GM18909 (cell line): ENCODE data around the gene HIBADH.

Experiments
- ATAC-seq: cut with Tn5 transposase; IDR thresholded peaks from one replicate; pipeline ENCODE4 v1.9.1; 2021; ENCODE audit warnings: mild to moderate bottlenecking; ENCODE audit not compliant: unreplicated experiment, poor library complexity

The HIBADH gene

DNA sequence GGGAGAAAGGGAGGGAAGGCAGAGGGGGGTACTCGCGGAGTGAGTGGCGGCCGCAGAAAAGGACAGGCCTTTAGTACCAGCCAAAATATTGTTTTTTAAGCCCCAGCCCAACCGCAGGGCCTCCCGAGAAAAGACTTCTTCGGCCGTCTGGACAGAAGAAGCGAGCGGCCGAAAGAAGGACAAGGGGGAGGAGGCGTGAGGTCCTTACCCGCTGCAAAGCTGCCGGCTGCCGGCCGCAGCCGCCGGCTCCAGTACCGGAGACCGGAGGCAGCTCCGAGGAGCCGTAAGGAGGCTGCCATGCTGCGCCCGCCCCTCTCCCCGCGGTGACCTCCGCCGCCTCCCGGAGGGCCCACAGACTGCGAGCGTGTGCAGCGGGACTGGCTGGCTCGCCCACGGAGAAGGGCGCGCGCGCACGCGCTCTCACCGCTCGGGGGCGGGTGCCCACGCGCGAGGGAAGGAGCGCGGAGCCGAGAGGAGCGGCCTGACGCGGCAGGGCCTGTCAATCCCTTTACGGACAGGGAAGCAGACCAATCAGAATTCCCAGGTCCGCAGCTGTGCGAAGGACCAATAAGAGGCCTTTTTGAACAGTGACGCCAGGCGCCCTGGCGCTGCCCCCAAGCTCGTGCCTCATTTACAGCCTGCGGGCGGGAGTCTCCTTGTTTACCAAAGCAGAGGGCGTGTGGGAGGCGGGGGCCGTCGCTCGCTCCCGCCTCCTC lies at the start of gene HIBADH:
TSS of gene HIBADH (minus strand) at position 394 of the 716 bp plus-strand sequence. CDS start at position 299, 95 bp downstream.
- ATAC-seq = peak; percentile 99

DNA sequence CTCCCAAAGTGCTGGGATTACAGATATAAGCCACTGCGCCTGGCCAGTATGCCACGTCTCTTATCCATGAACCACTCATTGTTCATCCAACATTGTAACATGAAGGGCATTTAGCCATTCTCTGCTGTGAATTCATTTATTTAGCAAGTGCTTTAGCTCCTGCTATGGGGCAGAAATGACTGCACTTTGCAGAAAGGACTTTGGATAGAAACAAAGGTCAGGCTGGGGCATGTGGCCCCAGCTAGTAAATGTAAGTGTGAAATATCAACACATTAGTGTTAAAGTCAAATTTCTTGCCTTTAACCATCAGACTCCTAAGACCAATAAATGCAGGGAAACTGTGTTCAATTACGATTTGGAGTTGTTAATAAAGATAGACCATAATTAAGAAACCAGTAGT lies 49.5 kb upstream of the HIBADH start:
- ATAC-seq = no peak

DNA sequence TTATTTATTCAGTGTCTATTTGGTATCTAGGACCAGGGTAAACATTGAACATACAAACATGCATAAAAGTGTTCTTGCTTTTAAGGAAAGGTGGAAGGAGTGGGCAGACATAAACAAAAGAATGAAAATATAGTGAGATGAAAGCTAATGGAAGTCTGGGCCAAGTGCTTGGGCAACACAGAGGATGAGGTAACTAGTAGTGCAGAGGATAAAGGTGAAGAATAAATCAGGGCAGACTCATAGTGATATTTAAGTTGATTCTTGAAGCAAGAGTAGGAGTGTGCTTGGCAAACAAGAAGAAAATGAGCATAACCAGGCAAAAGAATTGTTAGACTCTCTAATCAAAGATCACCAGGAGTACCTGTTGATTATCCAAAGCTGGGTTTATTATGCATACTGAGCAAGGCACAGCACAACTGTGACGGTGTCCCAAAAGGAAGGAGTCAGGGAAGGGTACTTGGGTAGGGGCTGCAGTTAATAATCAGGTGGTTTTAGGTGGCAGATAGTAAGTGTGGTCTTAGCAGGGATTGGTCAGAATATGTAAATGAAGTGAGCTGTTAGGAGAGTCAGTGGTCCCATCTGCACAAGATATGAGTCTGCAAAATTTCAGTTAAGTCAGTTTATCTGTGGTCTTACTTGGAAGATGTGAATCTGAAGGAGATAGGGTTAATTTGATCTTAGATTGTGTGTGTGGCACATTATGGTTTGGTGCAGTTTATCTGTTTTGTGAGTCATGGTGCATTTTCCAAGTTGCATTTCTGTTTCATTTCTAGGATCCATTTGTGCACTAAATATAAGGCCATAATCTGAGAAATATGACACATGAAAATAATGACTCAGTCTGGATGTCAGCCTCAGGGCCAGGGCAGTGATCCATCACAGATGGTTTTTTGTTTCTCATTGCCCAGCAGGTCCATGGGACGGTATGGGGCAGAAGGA lies 46.7 kb upstream of the HIBADH start:
- no peak for ATAC-seq

DNA sequence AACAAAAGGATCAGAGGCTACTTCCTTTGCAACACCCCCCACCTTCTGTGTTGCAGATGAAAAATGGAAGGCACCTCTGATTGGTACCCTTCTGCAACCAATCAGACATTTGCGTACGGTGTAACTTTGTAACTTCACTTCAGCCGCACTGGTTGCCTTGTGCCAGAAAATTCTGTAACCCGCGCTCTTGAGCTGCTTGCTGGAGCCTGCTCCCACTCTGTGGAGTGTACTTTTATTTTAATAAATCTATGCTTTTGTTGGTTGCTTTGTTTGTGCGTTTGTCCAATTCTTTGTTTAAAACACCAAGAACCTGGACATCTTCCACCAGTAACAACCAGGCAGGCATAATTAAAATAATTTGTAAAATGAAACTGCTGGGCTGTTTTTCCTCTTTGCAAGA lies 45.8 kb upstream of the HIBADH start:
- ATAC-seq = no peak

DNA sequence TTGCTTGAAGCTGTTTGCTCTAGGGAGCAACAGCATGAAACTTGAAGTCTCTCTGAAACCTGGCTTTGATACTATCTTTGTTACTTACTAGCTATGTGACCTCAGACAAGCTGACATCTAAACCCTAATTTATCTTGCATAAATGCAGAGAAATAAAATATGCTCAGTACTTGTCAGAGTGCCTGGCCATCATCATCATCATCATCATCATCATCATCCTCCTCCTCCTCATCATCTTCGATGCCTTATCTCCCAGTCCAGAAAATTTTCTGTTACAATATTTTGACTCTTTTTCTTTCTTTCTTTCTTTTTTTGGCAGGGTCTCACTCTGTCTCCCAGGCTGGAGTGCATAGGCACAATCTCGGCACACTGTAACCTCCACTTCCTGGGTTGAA lies 42.5 kb upstream of the HIBADH start:
- no peak for ATAC-seq

DNA sequence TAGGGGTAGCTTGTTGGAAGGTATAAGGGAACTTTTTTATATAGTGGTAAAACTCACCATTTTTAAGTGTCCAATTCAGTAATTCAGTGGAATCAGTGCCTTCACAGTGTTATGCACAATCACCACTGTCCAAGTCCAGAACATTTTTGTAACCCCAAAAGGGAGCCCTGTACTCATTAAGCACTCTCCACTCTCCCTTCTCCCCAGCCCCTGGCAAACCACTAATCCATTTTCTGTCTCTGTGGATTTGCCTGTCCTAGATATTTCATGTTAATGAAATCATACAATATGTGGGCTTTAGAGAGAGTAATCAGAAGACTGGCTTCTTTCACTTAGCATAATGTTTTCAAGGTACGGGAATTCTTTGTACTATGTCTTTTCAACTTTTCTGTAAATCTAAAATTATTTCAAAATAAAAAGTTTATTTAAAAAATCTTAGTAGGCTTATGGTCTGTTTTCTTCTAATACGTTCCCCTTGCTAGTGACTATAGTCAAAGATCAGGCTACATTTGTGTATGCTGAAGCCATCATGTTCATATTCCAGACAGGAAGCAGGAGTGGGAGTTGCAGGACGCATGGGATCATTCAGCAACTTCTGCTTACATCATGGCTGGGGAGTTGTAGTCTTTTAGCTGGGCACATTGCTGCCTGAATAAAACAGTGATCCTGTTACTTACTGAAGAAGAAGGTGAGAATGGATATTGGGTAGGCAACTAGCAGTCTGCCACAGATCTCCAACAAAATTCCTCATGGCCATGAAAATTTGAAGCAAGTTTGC lies 41.9 kb upstream of the HIBADH start:
- no peak for ATAC-seq

DNA sequence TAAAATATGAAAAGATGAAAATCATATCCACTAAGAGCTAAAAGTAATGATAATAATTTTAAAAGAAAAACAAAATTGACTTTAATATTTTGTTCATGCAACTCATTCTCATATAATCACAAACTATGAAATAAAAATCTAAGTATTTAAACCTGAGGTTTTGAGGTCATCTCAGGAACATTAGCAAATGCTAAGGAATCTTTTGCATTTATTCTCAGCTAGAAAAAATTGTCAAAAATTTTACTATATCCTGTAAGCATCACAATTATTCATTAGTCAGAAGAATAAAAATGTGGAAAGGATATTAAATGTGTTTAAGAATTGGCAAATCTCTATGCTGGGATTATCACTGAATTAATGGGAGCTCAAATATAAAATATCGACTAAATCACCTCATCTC lies 40.5 kb upstream of the HIBADH start:
- ATAC-seq = no peak

DNA sequence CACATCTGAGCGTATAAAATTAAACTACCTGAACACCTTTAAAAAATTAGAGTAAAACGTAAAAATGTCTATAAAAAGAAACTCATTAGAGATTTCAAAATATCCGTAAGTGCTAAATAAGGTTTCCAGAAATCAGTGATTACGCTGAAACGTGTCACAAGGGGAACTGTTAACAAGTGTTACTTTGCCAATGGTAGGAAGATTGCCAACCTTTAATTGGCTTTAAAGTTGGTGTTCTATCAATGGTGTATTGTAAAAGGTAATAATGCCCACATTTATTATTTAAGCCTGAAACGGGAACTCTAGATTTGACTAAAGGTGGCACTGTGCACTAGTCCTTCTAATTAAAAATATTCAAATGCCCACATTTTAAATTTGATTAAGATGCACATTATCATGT lies 37.8 kb upstream of the HIBADH start:
- no peak for ATAC-seq

DNA sequence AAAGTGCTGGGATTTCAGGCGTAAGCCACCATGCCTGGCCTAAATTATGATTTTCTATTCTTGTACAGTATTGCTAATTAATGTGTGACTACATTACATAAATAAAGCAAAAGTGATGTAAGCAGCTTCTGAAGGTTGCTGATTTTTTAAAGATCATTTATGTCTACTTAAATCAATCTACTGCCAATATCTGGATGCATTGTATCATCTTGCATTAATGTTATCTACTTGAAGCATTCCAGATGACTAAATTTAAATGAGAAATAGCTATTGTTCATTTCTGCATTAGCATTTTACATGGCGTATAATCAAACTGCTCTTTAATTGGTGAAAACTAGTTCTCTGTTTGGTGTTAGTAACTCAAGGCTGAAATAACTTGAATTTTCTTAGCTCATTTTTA lies 37.1 kb upstream of the HIBADH start:
- ATAC-seq = no peak

DNA sequence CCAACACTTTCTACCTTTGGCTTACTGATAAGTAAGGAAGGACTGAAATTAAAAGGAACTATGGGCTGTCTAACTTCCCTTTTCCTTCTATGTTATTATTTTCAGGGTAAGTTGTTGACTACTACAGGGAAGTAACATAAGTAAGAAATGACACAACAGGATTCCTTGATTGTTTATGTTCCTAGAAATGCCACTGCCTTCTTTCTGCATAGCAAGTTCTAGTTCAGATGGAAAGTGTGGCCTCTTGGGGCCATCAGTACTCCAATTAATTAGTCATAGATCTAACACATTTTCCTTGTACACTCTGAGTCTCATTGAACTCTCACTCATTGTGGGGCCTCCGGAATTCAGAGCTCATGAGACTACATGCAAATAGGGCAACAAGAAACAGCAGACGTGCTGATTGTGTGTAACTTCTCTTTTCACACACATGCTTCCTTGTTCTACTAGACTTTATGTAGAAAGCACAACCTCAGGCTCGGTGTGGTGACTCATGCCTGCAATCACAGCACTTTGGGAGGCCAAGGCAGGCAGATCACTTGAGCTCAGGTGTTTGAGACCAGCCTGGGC lies 35.3 kb upstream of the HIBADH start:
- ATAC-seq = no peak

DNA sequence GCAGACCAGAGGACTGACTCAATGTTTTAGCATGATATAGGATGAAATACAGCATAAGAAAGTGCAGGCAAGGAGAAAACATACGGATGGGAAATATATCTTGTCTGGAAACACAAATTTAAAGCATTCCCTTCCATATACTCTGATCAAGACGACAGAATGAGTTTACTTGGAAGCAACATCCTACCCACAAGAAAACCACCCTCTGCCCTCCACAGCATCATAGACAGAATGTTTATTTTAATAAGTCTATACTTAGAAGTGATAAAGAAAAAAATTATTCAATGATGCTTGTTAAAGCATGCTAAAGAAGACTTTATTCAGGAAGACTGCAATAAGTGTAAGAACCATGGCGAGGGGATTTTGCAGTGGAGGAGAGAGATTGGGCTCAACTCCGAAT lies 32.4 kb upstream of the HIBADH start:
- ATAC-seq = no peak

DNA sequence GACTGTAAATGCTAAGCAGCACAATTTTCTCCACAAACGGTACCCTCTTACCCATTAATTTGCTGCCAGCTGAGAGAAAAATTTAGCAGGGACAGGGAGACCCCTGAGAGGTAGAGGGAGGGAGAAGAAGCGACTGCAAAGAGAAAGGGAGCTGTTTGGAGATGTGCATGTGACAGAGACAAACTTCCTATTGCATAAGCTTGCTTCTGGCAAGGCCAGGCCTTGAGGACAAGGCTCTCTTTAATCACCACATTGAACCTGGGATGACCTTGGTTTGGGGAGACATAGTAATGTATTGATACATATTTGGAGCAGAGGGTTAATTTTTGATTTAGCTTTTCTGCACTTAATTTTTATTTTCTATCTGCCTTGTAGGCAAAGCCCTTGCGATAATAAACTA lies 31.1 kb upstream of the HIBADH start:
- no peak for ATAC-seq

DNA sequence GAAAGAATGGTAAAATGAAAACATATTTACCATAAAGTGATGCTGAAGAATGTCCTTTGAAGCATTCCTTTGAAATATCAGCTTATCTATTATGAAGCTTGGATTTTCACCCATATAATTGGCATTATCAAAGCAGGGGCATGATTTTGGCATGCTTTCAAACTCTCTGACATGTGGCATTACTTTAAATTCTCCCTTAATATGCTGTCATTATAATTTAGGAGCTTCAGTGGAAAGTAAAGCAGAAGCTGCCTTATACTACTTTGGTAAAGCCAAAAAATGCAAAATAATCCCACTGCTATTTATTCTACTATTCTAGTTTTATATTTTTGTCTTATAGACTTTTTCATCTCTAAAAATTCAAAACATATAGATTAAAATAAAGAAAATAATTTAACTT lies 28.0 kb upstream of the HIBADH start:
- ATAC-seq = no peak

DNA sequence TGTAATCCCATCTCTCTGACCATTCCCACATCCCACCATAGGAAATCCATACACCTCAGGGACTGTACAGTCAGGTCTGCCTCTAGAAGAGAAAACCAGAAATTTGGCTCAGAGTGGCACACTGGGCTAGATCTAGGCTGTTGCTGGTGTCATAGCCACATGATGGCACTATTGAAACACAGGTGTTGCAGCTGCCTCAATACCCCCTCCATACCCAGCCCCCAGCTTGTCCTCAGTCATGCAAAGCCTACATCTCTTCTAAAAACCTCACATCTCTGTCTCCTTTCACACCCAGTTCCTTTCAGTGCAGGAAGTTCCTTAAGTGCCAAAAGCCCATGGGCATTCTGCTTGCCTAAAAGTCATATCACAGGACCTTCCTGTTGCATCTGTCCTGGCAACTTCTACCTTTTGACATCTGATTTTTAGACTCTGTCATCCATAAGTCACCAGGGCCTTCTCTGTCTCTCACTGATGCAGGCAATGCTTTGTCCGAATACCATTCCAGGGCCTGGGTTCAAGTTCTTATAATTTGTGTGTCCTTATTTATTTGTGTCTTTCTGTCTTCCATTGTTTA lies 27.0 kb upstream of the HIBADH start:
- ATAC-seq = peak; percentile 48

DNA sequence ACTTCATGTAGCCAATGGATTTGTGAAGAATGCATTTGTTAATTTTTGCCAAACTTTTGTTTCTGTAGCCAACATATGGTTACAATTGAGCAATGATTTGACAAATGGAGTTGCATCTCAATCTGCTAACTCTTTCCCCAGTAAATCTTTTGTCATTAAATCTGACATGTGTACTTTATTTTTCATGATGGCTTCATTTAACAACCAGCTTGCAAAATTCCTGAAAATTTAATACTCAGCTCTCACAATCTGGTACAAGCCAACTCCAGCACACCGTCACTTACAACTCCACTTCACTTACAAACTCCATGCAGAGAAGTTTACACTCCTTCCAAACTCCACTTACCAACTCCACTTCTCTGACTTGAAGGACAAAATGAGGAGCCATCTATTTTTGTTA lies 26.5 kb upstream of the HIBADH start:
- ATAC-seq = no peak

DNA sequence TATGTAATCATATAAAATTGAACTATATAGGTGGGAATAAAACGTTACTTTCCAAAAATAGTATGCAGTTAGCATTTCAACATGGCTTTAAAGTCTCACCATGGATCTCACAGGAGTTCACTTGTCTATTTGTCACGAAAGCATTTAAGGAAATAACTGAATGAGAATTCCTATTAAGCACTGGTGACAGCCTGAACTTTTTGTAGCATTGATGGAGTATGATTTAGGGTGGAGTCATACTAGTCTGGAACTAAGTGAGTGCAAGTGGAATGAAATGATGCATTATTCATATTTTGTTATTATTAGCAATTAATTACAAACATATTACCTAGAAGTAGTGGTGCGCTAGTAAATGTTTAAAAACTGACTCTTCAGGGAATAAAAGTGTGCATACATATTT lies 26.0 kb upstream of the HIBADH start:
- ATAC-seq = no peak

DNA sequence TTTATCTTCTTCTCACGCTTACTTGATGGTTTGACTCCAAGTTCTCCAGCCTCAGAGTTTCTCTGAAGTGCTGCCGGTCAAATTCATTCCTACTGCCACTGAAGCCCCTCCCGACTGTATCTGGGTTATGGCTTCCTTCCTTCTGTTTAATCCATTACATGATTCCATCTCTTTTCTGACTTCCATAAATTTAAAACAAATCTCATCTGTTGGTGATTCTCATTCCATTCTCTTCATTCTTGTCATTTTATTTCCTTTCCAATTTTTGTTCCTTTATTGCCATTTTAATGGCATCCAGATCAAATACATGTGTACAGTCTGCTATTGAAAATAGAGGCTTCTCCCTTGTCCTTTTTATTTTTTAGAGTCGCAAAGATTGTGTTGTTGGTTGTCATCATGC lies 25.4 kb upstream of the HIBADH start:
- no peak for ATAC-seq

DNA sequence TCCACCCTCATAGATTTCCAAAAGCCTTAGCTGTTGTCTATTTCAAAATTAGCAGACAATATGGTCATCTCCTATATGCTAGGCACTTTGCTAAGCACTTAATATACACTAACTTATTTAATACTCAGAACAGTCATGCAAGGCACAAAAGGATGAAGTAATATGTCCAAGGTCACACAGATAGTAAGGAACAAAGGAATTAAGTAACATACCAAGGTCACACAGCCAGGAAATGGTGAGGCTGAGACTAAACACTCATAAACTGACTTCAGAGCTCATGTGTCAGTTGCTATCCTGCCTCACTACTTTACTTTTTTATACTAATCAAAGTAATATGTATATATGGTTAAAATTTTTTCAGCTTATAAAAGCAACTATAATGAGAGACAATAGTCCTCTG lies 23.6 kb upstream of the HIBADH start:
- no peak for ATAC-seq

DNA sequence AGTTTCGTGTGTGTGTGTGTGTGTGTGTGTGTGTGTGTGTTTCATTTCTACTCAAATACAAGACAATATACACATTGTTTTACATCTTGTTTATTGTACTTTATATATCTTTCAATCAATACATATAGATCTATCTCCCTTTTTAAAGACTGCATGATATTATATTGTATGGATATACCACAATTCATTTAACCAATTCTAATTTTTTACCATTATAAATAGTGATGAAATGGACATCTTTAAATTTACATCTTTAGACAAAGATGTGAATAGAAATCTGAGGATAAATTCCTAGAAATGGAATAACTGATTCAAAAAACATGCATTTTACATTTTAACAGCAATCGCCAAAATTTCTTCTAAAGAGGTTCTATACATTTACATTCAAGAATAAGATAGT lies 23.2 kb upstream of the HIBADH start:
- ATAC-seq = no peak

DNA sequence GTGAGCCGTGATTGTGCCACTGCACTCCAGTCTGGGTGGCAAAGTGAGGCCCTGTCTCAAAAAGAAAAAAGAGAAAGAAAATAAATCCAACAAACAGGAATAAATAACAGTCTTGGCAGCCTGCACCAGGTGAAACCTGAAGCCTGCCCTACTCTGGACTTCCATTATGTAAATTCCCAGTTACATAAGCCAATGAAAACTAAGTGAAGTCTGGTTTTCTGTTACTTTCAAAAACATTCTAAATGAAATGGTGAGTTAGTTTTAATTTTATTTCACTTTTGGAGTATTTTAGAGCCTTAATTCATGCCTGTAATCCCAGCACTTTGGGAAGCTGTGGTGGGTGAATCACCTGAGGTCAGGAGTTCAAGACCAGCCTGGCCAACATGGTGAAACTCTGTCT lies 22.5 kb upstream of the HIBADH start:
- no peak for ATAC-seq
